Measurements from ENCODE around the gene LRRC7. TPM values are rescaled to one million over a fixed set of nuclear protein-coding genes. Genes with fewer than 3 reads are reported as not detected.

LRRC7 gene
- total and polyA plus RNA-seq, 12 donors: under 0.01 to 3.4 (median 0.32) TPM; not detected in 3

DNA sequence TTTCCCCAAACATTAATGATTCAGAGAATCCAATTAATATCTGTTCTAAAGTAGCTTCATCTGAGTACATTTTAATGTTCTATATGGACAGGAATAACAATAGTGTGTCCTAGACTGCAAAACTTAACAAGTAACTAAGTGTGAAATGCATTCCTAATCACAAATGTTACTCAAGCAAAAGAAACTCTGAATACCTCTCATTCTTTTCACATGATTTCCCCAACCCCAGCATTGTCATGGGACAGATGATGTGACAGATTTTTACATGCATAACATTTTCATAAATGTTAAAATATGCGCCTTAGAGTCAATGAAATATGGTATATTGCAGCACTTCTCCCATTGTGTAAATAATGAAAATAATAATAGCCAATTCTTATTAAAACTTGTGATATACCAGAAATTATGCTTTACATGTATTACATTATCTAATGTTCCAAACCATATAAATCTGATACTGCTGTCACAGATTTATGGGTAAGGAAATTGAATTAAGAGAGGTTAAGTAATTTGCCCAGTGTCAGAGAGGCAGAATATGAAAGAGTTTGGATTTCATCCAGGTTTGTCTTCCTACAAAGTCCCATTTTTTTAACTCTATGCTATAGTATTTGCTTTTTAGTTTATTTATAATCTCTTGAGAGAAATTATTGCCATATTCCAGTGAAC lies 269.4 kb downstream of the LRRC7 start:
- H3K27ac ChIP-seq: no peak overlapping the region

GRCh38 chr1:69842326-69842725 lies 274.6 kb downstream of the LRRC7 start:
- Histone ChIP-seq H3K4me3 (no peak overlapping the region), H3K9me3 (replicated peaks in 1 of 3) (no peaks in the 10 kb centered on the region), H3K4me1 (replicated peaks in 1 of 2) (no peaks in the 10 kb centered on the region), H3K27me3 (no peaks in the 10 kb centered on the region), H3K36me3 (replicated peaks in 1 of 2) (no peaks in the 10 kb centered on the region), H3K27ac (no peak overlapping the region)
- intact Hi-C loops (cut with DNase I): no loop called here
- 70 to 79% (median 73%) methylated on average over 1 of the region's 1 CpG for WGBS, 4 donors
- no peak for DNase-seq
- TF ChIP-seq, protein P1, sequence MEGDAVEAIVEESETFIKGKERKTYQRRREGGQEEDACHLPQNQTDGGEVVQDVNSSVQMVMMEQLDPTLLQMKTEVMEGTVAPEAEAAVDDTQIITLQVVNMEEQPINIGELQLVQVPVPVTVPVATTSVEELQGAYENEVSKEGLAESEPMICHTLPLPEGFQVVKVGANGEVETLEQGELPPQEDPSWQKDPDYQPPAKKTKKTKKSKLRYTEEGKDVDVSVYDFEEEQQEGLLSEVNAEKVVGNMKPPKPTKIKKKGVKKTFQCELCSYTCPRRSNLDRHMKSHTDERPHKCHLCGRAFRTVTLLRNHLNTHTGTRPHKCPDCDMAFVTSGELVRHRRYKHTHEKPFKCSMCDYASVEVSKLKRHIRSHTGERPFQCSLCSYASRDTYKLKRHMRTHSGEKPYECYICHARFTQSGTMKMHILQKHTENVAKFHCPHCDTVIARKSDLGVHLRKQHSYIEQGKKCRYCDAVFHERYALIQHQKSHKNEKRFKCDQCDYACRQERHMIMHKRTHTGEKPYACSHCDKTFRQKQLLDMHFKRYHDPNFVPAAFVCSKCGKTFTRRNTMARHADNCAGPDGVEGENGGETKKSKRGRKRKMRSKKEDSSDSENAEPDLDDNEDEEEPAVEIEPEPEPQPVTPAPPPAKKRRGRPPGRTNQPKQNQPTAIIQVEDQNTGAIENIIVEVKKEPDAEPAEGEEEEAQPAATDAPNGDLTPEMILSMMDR (IDR thresholded peaks at IDR 0.05): no peak
- TF ChIP-seq POLR2A (IDR thresholded peaks at IDR 0.05): no peak

More for the DNA sequence above, 269.4 kb downstream of the LRRC7 start:
- no peaks in the 10 kb centered on the region for H3K36me3 ChIP-seq (replicated peaks in 1 of 2)
- H3K27me3 ChIP-seq: no peaks in the 10 kb centered on the region
- 75 to 86% (median 85%) methylated on average over 1 of the region's 1 CpG for WGBS, 4 donors
- intact Hi-C loops (cut with DNase I): no loop called here
- TF ChIP-seq POLR2A (IDR thresholded peaks at IDR 0.05): no peak
- TF ChIP-seq, protein P1 (IDR thresholded peaks at IDR 0.05): no peak
- DNase-seq: no peak
- no peak overlapping the region for H3K4me3 ChIP-seq
- no peaks in the 10 kb centered on the region for H3K9me3 ChIP-seq (replicated peaks in 1 of 3)
- H3K4me1 ChIP-seq (replicated peaks in 1 of 2): no peaks in the 10 kb centered on the region

GRCh38 chr1:69845655-69846054 lies 277.9 kb downstream of the LRRC7 start:
- intact Hi-C loops (cut with DNase I): no loop called here
- Histone ChIP-seq H3K4me1 (replicated peaks in 1 of 2) (no peaks in the 10 kb centered on the region), H3K4me3 (no peak overlapping the region), H3K9me3 (replicated peaks in 1 of 3) (no peaks in the 10 kb centered on the region), H3K27me3 (no peaks in the 10 kb centered on the region), H3K27ac (no peak overlapping the region), H3K36me3 (replicated peaks in 1 of 2) (no peaks in the 10 kb centered on the region)
- 85 to 100% (median 85%) methylated on average over 1 of the region's 1 CpG for WGBS, 4 donors
- TF ChIP-seq POLR2A (IDR thresholded peaks at IDR 0.05): no peak
- TF ChIP-seq, protein P1 (IDR thresholded peaks at IDR 0.05): no peak
- DNase-seq: no peak

GRCh38 chr1:69846267-69846666 lies 278.5 kb downstream of the LRRC7 start:
- 62 to 71% (median 67%) methylated on average over 3 of the region's 3 CpGs for WGBS, 4 donors
- no peaks in the 10 kb centered on the region for H3K4me1 ChIP-seq (replicated peaks in 1 of 2)
- no peak for DNase-seq
- no peak overlapping the region for H3K27ac ChIP-seq
- no peaks in the 10 kb centered on the region for H3K36me3 ChIP-seq (replicated peaks in 1 of 2)
- H3K4me3 ChIP-seq: no peak overlapping the region
- H3K9me3 ChIP-seq (replicated peaks in 1 of 3): no peaks in the 10 kb centered on the region
- TF ChIP-seq, protein P1 (IDR thresholded peaks at IDR 0.05): no peak
- TF ChIP-seq POLR2A (IDR thresholded peaks at IDR 0.05): no peak
- no peaks in the 10 kb centered on the region for H3K27me3 ChIP-seq
- intact Hi-C loops (cut with DNase I): no loop called here
